ENCODE results near the gene EME1.

DNA sequence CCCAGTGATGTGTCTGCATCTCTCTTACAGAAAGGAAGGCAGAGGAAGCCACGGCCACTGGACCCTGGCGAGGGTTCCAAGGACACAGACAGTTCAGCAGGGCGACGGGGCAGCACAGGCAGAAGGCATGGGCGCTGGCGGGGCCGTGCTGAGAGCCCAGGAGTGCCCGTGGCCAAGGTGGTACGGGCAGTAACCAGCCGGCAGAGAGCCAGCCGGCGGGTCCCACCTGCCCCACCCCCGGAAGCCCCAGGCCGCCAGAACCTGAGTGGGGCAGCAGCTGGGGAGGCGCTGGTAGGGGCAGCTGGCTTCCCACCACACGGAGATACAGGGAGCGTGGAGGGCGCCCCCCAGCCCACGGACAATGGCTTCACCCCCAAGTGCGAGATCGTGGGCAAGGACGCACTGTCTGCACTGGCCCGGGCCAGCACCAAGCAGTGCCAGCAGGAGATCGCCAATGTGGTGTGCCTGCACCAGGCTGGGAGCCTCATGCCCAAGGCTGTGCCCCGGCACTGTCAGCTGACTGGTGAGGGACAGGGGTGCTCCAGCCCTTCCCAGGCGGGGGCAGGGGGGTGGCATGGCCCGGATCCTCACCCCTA lies 19.3 kb upstream of the EME1 start:
- TF ChIP-seq, protein P1, sequence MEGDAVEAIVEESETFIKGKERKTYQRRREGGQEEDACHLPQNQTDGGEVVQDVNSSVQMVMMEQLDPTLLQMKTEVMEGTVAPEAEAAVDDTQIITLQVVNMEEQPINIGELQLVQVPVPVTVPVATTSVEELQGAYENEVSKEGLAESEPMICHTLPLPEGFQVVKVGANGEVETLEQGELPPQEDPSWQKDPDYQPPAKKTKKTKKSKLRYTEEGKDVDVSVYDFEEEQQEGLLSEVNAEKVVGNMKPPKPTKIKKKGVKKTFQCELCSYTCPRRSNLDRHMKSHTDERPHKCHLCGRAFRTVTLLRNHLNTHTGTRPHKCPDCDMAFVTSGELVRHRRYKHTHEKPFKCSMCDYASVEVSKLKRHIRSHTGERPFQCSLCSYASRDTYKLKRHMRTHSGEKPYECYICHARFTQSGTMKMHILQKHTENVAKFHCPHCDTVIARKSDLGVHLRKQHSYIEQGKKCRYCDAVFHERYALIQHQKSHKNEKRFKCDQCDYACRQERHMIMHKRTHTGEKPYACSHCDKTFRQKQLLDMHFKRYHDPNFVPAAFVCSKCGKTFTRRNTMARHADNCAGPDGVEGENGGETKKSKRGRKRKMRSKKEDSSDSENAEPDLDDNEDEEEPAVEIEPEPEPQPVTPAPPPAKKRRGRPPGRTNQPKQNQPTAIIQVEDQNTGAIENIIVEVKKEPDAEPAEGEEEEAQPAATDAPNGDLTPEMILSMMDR (IDR thresholded peaks at IDR 0.05), result no peak
- no peak for TF ChIP-seq POLR2A (IDR thresholded peaks at IDR 0.05)

Data from uterus (tissue), 2 donors.